DND-41 (cell line): Measurements from ENCODE around the gene TMEM219.

ENCODE experiments used
- ATAC-seq: fragments of 200-7000 bp; cut with Tn5 transposase; 3 replicates; pipeline ENCODE4 v1.9.1; 2021; ENCODE audit warnings: low read depth; ENCODE audit not compliant: insufficient read depth
- DNase-seq: peaks from one replicate; pipeline ENCODE4 v3.0.0-alpha.2; 2020
- H2AFZ ChIP-seq: 2 replicates; pipeline ENCODE4 v1.6.0; 2012; ENCODE audit warnings: low read depth, low read length
- H3K27ac ChIP-seq: 2 replicates; pipeline ENCODE4 v1.5.1; 2012; ENCODE audit warnings: low read length, inconsistent platforms
- H3K27me3 ChIP-seq: fragments of 200-600 bp; sonication (generic); 2 replicates; pipeline ENCODE4 v1.6.0; 2012; ENCODE audit warnings: low read length, mild to moderate bottlenecking, inconsistent platforms; ENCODE audit not compliant: insufficient read depth, poor library complexity
- H3K36me3 ChIP-seq: 2 replicates; pipeline ENCODE4 v1.5.1; 2012; ENCODE audit warnings: low read length, inconsistent platforms; ENCODE audit not compliant: insufficient read depth
- H3K4me1 ChIP-seq: 2 replicates; pipeline ENCODE4 v1.5.1; 2012; ENCODE audit warnings: mild to moderate bottlenecking, low read length; ENCODE audit not compliant: insufficient read depth
- H3K4me2 ChIP-seq: 2 replicates; pipeline ENCODE4 v1.6.0; 2012; ENCODE audit warnings: mild to moderate bottlenecking, moderate library complexity, low read length, inconsistent platforms; ENCODE audit not compliant: insufficient read depth
- H3K4me3 ChIP-seq, 2 experiments: fragments of 200-600 bp in 1 of 2; shearing (Covaris generic) in 1 of 2; 2 replicates each; pipeline ENCODE4 v1.5.1; 2012 to 2016; ENCODE audit warnings: inconsistent platforms in 2 of 2, low read length in 2 of 2, mild to moderate bottlenecking in 2 of 2, low read depth in 1 of 2, moderate library complexity in 1 of 2
- H3K79me2 ChIP-seq: 2 replicates; pipeline ENCODE4 v1.6.0; 2012; ENCODE audit warnings: low read length, inconsistent platforms; ENCODE audit not compliant: insufficient read depth
- H3K9ac ChIP-seq: 2 replicates; pipeline ENCODE4 v1.6.0; 2012; ENCODE audit warnings: low read depth, mild to moderate bottlenecking, inconsistent platforms, low read length, moderate library complexity
- H3K9me3 ChIP-seq: 2 replicates; pipeline ENCODE4 v1.5.1; 2012; ENCODE audit warnings: low read length, moderate library complexity, mild to moderate bottlenecking, inconsistent platforms; ENCODE audit not compliant: insufficient read depth, severe bottlenecking
- H4K20me1 ChIP-seq: 2 replicates; pipeline ENCODE4 v1.6.0; 2012; ENCODE audit warnings: low read length; ENCODE audit not compliant: insufficient read depth
- CTCF ChIP-seq: IDR thresholded peaks from 2 replicates; pipeline ENCODE4 v1.5.1; 2012; ENCODE audit warnings: borderline replicate concordance, low read length, moderate library complexity, mild to moderate bottlenecking; ENCODE audit not compliant: poor library complexity, severe bottlenecking; ENCODE audit errors: extremely low read depth
- EZH2 ChIP-seq: IDR thresholded peaks from 3 replicates; pipeline ENCODE4 v1.6.1; 2012; ENCODE audit warnings: borderline replicate concordance, low read depth, mild to moderate bottlenecking, moderate library complexity, low read length, inconsistent platforms; ENCODE audit not compliant: severe bottlenecking

TMEM219 gene

GRCh38 chr16:30000735-30001631 lies 39.1 kb downstream of the TMEM219 start:
- peaks cover 83% of the 10 kb centered on the region for H3K36me3 ChIP-seq
- no peaks in the 10 kb centered on the region for H3K27me3 ChIP-seq
- peaks cover 3% of the 10 kb centered on the region; the same call in 1 of the 2 replicates for H4K20me1 ChIP-seq
- H3K9me3 ChIP-seq = no peaks in the 10 kb centered on the region
- H3K79me2 ChIP-seq = peaks cover 23% of the 10 kb centered on the region
- no peak overlapping the region for H2AFZ ChIP-seq
- H3K4me3 ChIP-seq = no peak overlapping the region
- no peak overlapping the region for H3K27ac ChIP-seq
- no peak for TF ChIP-seq CTCF
- TF ChIP-seq EZH2 = no peak
- H3K4me2 ChIP-seq = no peak overlapping the region
- H3K9ac ChIP-seq = no peak overlapping the region
- no peak for DNase-seq
- ATAC-seq = no peak
- peaks cover 15% of the 10 kb centered on the region for H3K4me1 ChIP-seq

- Histone ChIP-seq H2AFZ (no peak overlapping the region), H4K20me1 (peaks cover 3% of the 10 kb centered on the region; the same call in 1 of the 2 replicates), H3K9ac (no peak overlapping the region), H3K27ac (no peak overlapping the region), H3K4me3 (no peak overlapping the region), H3K27me3 (no peaks in the 10 kb centered on the region), H3K4me2 (no peak overlapping the region), H3K79me2 (peaks cover 7% of the 10 kb centered on the region), H3K4me1 (peaks cover 2% of the 10 kb centered on the region), H3K36me3 (peaks cover 75% of the 10 kb centered on the region), H3K9me3 (no peaks in the 10 kb centered on the region)
- no peak for ATAC-seq
- no peak for DNase-seq
- TF ChIP-seq EZH2 = no peak
- TF ChIP-seq CTCF = no peak
Observed at GRCh38 chr16:30002614-30003346, 40.9 kb downstream of the TMEM219 start.

- DNase-seq = no peak
- Histone ChIP-seq H3K27me3 (no peaks in the 10 kb centered on the region), H3K27ac (no peak overlapping the region), H3K4me3 (no peak overlapping the region), H4K20me1 (peaks cover 3% of the 10 kb centered on the region; the same call in 1 of the 2 replicates), H3K4me1 (no peaks in the 10 kb centered on the region), H3K4me2 (no peak overlapping the region), H3K9ac (no peak overlapping the region), H3K36me3 (peaks cover 70% of the 10 kb centered on the region), H3K9me3 (no peaks in the 10 kb centered on the region), H2AFZ (no peak overlapping the region), H3K79me2 (peaks cover 5% of the 10 kb centered on the region; the same call in 1 of the 2 replicates)
- no peak for ATAC-seq
- TF ChIP-seq CTCF (no peak), EZH2 (no peak)
Observed at GRCh38 chr16:30003670-30004423, 42.0 kb downstream of the TMEM219 start.
